Loucy (cell line): Measurements from ENCODE around the gene CCDC88A.

Source experiments
- H2AFZ ChIP-seq: fragments of 200-600 bp; sonication (generic); 2 replicates; pipeline ENCODE4 v1.6.0; 2016; ENCODE audit warnings: antibody characterized with exemption, mild to moderate bottlenecking, low read length, moderate library complexity
- H3F3A ChIP-seq: fragments of 200-600 bp; 2 replicates; pipeline ENCODE4 v1.6.0; 2016; ENCODE audit warnings: antibody characterized with exemption, low read depth, mild to moderate bottlenecking
- H3K27me3 ChIP-seq: fragments of 200-600 bp; sonication (generic); 2 replicates; pipeline ENCODE4 v1.6.1; 2014; ENCODE audit warnings: low read length, mild to moderate bottlenecking; ENCODE audit not compliant: insufficient read depth, poor library complexity, severe bottlenecking
- H3K36me3 ChIP-seq: fragments of 200-600 bp; sonication (generic); 2 replicates; pipeline ENCODE4 v1.6.1; 2016; ENCODE audit warnings: low read length; ENCODE audit not compliant: insufficient read depth
- H3K4me1 ChIP-seq: fragments of 200-600 bp; sonication (generic); 2 replicates; pipeline ENCODE4 v1.5.1; 2014; ENCODE audit warnings: low read length, mild to moderate bottlenecking; ENCODE audit not compliant: insufficient read depth, poor library complexity, severe bottlenecking
- H3K4me2 ChIP-seq: fragments of 200-600 bp; sonication (generic); 2 replicates; pipeline ENCODE4 v1.6.0; 2014; ENCODE audit warnings: antibody characterized with exemption, low read length, low read depth, mild to moderate bottlenecking; ENCODE audit not compliant: poor library complexity, severe bottlenecking
- H3K4me3 ChIP-seq: fragments of 200-600 bp; sonication (generic); 2 replicates; pipeline ENCODE4 v1.5.1; 2014; ENCODE audit warnings: low read length, mild to moderate bottlenecking, mixed read lengths; ENCODE audit not compliant: poor library complexity, severe bottlenecking
- H3K79me2 ChIP-seq: fragments of 200-600 bp; sonication (generic); 2 replicates; pipeline ENCODE4 v1.6.1; 2014; ENCODE audit warnings: low read length; ENCODE audit not compliant: insufficient read depth
- H3K9ac ChIP-seq: fragments of 200-600 bp; sonication (generic); 2 replicates; pipeline ENCODE4 v1.6.0; 2014; ENCODE audit warnings: mild to moderate bottlenecking, low read depth, low read length, moderate library complexity; ENCODE audit not compliant: poor library complexity, severe bottlenecking
- H3K9me2 ChIP-seq: fragments of 200-600 bp; sonication (generic); replicated peaks from 2 replicates; pipeline ENCODE4 v1.6.1; 2016; ENCODE audit warnings: low read depth, low read length, mixed read lengths
- H3K9me3 ChIP-seq: fragments of 200-600 bp; sonication (generic); 2 replicates; pipeline ENCODE4 v1.6.1; 2014; ENCODE audit warnings: mild to moderate bottlenecking, antibody characterized with exemption, low read length, low read depth; ENCODE audit not compliant: insufficient read depth
- H4K20me1 ChIP-seq: fragments of 200-600 bp; sonication (generic); 2 replicates; pipeline ENCODE4 v1.6.0; 2014; ENCODE audit warnings: antibody characterized with exemption, low read length, mild to moderate bottlenecking; ENCODE audit not compliant: insufficient read depth, poor library complexity, severe bottlenecking
- EZH2phosphoT487 ChIP-seq: fragments of 200-600 bp; IDR thresholded peaks from 2 replicates; pipeline ENCODE4 v1.6.1; 2018; ENCODE audit warnings: antibody characterized with exemption, mild to moderate bottlenecking, moderate library complexity, borderline replicate concordance
- TF ChIP-seq, protein P1 (sequence below): fragments of 200-600 bp; sonication (generic); conservative IDR thresholded peaks from 2 replicates; pipeline ENCODE4 v1.5.1; 2014; ENCODE audit warnings: mild to moderate bottlenecking, antibody characterized with exemption, low read length

CCDC88A gene

DNA sequence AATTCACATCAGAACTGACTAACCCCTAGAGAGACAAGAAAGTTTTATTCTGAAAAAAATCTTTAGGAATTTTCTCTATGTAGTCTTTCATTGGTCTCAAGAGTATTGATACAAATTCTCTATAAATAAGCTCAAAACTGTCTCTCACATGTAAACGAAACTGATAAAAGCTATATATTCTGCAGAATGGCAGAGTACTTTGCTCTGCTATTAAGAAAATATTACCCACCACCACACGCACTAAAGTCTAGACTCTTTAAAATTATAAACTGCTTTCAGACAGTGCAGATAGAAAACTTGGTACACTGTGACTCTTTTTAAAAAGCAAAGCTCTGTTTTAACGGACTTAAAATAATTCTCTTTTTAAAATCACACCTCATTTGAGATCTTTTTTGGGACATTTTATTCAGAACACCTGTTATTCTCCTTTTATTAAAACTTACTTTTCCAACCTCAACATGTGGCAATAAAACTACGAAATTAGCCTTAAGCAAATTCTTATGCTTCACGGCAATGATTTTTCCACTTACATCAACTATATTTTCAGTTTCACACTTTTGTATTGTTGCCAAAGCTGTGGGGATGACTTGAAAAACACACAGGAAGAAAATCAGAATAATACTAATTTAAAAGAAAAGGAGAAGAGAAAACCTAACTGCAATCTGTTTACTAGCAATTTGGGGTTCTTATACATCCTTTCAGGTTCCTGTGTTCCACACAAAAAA, 58.0 kb downstream of the CCDC88A start:
- no peak for TF ChIP-seq EZH2phosphoT487
- TF ChIP-seq, protein P1, sequence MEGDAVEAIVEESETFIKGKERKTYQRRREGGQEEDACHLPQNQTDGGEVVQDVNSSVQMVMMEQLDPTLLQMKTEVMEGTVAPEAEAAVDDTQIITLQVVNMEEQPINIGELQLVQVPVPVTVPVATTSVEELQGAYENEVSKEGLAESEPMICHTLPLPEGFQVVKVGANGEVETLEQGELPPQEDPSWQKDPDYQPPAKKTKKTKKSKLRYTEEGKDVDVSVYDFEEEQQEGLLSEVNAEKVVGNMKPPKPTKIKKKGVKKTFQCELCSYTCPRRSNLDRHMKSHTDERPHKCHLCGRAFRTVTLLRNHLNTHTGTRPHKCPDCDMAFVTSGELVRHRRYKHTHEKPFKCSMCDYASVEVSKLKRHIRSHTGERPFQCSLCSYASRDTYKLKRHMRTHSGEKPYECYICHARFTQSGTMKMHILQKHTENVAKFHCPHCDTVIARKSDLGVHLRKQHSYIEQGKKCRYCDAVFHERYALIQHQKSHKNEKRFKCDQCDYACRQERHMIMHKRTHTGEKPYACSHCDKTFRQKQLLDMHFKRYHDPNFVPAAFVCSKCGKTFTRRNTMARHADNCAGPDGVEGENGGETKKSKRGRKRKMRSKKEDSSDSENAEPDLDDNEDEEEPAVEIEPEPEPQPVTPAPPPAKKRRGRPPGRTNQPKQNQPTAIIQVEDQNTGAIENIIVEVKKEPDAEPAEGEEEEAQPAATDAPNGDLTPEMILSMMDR = no peak

DNA sequence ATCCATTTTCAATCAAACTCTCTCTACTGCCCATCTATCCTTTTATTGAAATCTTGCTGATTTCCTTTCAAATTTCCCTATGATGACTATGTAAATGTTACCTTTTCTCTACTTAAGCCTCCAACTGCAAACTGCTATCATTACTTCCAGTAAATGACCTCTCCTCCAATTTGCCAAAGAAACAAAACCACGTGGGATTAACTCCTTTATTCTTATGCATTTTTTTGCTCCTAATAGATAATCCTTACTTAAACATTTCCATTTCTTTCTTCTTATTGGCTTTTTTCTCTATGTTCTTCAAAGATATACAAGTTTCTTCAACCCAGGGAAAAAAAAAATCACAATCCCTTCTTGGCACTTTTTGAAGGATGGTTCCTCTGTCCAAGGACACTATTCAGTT, 61.2 kb downstream of the CCDC88A start:
- H3K9me3 ChIP-seq = no peaks in the 10 kb centered on the region
- H3K4me3 ChIP-seq = no peak overlapping the region
- H3K4me1 ChIP-seq = no peaks in the 10 kb centered on the region
- no peaks in the 10 kb centered on the region for H3K79me2 ChIP-seq
- TF ChIP-seq, protein P1 = no peak
- TF ChIP-seq EZH2phosphoT487 = no peak
- no peak overlapping the region for H2AFZ ChIP-seq
- no peaks in the 10 kb centered on the region for H3K9me2 ChIP-seq
- H4K20me1 ChIP-seq = no peaks in the 10 kb centered on the region
- no peak overlapping the region for H3K9ac ChIP-seq
- H3K36me3 ChIP-seq = peaks cover 66% of the 10 kb centered on the region; the same call in 1 of the 2 replicates
- H3K4me2 ChIP-seq = no peak overlapping the region
- no peaks in the 10 kb centered on the region for H3F3A ChIP-seq
- no peaks in the 10 kb centered on the region for H3K27me3 ChIP-seq

More for the DNA sequence above, 58.0 kb downstream of the CCDC88A start:
- H3K27me3 ChIP-seq = no peaks in the 10 kb centered on the region
- no peaks in the 10 kb centered on the region for H4K20me1 ChIP-seq
- no peak overlapping the region for H2AFZ ChIP-seq
- no peaks in the 10 kb centered on the region for H3K79me2 ChIP-seq
- H3K9me2 ChIP-seq = no peaks in the 10 kb centered on the region
- H3F3A ChIP-seq = no peaks in the 10 kb centered on the region
- H3K9ac ChIP-seq = no peak overlapping the region
- no peak overlapping the region for H3K4me3 ChIP-seq
- no peaks in the 10 kb centered on the region for H3K9me3 ChIP-seq
- no peak overlapping the region for H3K4me2 ChIP-seq
- H3K4me1 ChIP-seq = no peaks in the 10 kb centered on the region
- H3K36me3 ChIP-seq = peaks cover 49% of the 10 kb centered on the region; the same call in 1 of the 2 replicates

DNA sequence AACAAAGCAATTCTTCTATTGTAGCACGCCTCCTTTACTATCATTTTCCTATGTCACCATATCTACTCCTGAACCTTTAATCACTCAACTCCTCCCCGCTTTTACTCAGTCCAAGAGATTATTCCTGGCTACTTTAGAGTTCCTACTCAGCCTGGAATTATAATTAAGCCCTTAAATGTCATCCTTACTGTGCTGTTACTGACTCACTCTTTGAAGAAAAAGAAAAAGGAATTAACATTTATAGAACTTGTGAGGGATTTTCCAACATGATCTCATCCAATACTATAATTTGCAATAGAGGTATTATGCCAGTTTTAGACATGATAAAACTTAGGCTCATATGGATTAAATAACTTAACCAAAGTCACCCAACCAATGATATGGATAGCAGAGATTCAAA, 61.7 kb downstream of the CCDC88A start:
- TF ChIP-seq, protein P1 = no peak
- no peak for TF ChIP-seq EZH2phosphoT487
- Histone ChIP-seq H3K79me2 (no peaks in the 10 kb centered on the region), H3K9me2 (no peaks in the 10 kb centered on the region), H3K9ac (no peak overlapping the region), H3K27me3 (no peaks in the 10 kb centered on the region), H3K36me3 (peaks cover 66% of the 10 kb centered on the region), H3K9me3 (no peaks in the 10 kb centered on the region), H2AFZ (no peak overlapping the region), H3F3A (no peaks in the 10 kb centered on the region), H3K4me3 (no peak overlapping the region), H3K4me1 (no peaks in the 10 kb centered on the region), H4K20me1 (no peaks in the 10 kb centered on the region), H3K4me2 (no peak overlapping the region)
